NB4 (cell line): Measurements from ENCODE around the gene FIP1L1.

ENCODE experiments used
- DNase-seq: peaks from one replicate; pipeline ENCODE4 v3.0.0; 2010; ENCODE audit warnings: low read depth
- H3K4me3 ChIP-seq: one replicate; pipeline ENCODE4 v1.5.1; 2011; ENCODE audit warnings: mild to moderate bottlenecking, low read depth, low read length, moderate library complexity
- CTCF ChIP-seq: IDR thresholded peaks from one replicate; pipeline ENCODE4 v1.5.1; 2012; ENCODE audit warnings: low read depth, low read length
- MAX ChIP-seq: IDR thresholded peaks from 2 replicates; pipeline ENCODE4 v1.6.1; 2011; ENCODE audit warnings: low read depth, low read length
- MYC ChIP-seq: IDR thresholded peaks from 2 replicates; pipeline ENCODE4 v1.6.1; 2011; ENCODE audit warnings: low read depth, low read length
- POLR2A ChIP-seq: IDR thresholded peaks from 2 replicates; pipeline ENCODE4 v1.6.1; 2011; ENCODE audit warnings: mild to moderate bottlenecking; ENCODE audit not compliant: insufficient read length; ENCODE audit errors: extremely low read depth

Gene FIP1L1

GRCh38 chr4:53483250-53483649 lies 105.8 kb downstream of the FIP1L1 start:
- no peak for TF ChIP-seq CTCF
- TF ChIP-seq POLR2A, result no peak
- no peak for TF ChIP-seq MYC
- no peak for TF ChIP-seq MAX
- no peak for DNase-seq
- H3K4me3 ChIP-seq, result no peak overlapping the region

GRCh38 chr4:53484911-53485657 lies 107.6 kb downstream of the FIP1L1 start:
- no peak for TF ChIP-seq POLR2A
- TF ChIP-seq MAX, result no peak
- TF ChIP-seq CTCF, result no peak
- TF ChIP-seq MYC, result no peak
- no peak for DNase-seq
- H3K4me3 ChIP-seq, result no peak overlapping the region

- H3K4me3 ChIP-seq, result no peak overlapping the region
- no peak for TF ChIP-seq MAX
- TF ChIP-seq MYC, result no peak
- no peak for TF ChIP-seq CTCF
- TF ChIP-seq POLR2A, result no peak
- no peak for DNase-seq
These were observed 108.2 kb downstream of the FIP1L1 start for GRCh38 chr4:53485658-53486040.

- no peak for DNase-seq
- H3K4me3 ChIP-seq, result no peak overlapping the region
- TF ChIP-seq MYC (no peak), POLR2A (no peak), CTCF (no peak), MAX (no peak)
These were observed 110.3 kb downstream of the FIP1L1 start for GRCh38 chr4:53487766-53488165.

- TF ChIP-seq MAX, result no peak
- no peak overlapping the region for H3K4me3 ChIP-seq
- DNase-seq, result peak; percentile 30
These were observed 111.9 kb downstream of the FIP1L1 start for GRCh38 chr4:53489279-53489889.

- TF ChIP-seq CTCF, result no peak
- TF ChIP-seq MYC, result no peak
- no peak for TF ChIP-seq POLR2A
- TF ChIP-seq MAX, result no peak
- no peak overlapping the region for H3K4me3 ChIP-seq
- DNase-seq, result no peak
These were observed 112.9 kb downstream of the FIP1L1 start for GRCh38 chr4:53490161-53490956.
